ENCODE data around the gene ACACB.
A peak's percentile ranks its signal among the peaks of the same experiment; 100 is the strongest.

Gene ACACB

DNA sequence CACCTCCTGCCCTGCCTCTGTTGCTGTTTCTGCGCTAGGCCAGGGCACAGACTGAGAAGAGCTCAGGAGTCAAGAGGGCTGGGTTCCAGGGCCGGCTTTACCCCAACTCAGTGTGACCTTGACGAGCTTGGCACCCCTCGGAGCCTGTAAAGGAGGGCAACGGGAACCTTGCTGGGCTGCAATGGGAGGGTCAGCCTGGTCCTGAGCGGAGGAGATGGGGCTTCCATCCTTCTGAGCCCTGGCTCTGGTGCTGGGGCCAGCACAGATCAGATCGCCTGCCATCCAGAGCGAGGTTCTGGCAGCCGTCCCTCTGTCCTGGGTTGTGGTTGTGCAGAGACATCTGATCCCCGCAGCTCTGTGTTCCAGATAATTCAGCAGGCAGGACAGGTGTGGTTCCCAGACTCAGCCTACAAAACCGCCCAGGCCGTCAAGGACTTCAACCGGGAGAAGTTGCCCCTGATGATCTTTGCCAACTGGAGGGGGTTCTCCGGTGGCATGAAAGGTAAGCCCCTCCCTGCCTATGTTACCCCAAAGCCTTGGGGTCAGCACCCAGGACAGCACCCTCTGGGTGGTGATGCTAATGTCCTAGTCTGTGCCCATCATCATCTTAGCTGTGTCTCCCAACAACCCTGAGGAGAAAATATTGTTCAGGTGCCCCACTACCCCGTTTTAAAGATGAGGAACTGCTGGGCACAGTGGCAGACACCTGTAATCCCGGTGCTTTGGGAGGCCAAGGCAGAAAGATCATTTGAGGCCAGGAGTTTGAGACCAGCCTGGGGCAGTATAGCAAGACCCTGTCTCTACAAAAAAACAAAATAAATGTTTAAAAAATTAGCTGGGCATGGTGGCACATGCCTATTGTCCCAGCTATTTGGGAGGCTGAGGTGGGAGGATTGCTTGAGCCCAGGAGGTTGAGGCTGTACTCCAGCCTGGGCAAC, 142.5 kb downstream of the ACACB start:
- no peak for DNase-seq

DNA sequence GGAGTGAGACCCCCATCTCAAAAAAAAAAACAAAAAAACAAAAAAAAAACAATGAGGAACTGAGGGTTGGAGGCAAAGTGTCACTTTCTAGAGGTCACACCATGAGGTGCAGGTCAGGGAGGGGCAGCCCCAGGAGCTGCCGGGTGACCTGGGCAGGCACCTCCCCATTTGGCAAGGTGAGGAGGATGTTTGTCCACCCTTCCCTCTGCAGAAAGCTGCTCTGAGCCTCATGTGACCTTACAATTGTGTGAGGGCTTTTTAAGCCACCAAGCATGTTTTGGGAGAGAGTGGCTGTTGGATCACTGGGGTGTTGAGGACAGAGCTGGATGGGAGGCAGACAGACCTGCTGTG, 143.1 kb downstream of the ACACB start:
- DNase-seq = no peak

DNA sequence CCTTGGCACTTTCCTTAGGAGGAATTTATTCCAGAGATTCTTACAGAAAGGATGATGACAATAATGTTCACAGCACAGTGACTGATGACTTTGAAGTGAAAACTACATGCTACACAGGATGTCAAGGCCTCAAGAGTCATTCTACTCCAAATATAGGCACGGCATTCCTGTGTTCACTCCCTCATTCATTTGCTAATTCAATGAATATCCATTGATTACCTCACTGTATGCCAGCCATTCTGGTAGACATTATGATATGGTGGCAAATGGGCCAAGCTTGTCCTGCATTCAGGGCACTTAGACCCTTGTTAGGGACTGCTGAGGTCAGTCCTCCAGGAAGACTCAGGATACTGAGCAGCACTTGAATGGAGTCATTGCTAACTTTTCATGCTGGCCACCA, 144.7 kb downstream of the ACACB start:
- DNase-seq = no peak

DNA sequence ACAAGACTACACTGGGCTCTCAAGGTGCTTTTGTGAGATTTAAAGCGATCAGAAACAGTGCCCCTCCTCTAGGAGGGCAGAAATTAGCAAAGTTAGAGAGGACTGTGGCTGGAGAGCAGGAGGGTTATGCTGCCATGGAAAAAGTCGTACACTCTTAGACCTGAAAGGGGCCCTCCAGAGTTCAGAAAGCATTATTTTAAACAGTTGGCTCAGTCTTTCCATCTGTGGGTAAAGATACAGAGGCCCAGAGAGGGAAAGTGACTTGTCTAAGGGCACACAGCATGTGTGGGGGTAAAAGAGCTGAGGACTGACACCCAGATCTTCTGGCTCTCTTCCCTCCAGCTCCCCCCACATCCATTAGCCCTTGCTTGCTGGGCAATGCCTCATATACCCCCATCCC, 145.6 kb downstream of the ACACB start:
- no peak for DNase-seq

DNA sequence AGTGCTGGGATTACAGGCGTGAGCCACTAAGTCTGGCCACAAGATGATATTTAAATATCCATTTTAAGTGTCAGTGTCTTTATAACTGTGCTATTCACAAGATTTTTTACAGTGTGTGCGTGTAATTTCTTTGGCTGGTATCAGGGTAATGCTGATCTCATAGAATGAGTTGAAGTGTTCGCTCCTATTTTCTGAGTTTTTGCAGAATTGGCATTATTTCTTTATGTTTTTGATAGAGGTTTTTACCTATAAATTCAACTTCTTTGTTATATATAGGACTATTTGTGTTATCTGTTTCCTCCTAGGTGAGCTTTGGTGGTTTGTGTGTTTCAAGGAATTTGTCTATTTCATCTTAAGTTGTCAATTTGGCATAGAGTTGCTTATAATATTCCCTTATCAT, 147.1 kb downstream of the ACACB start:
- no peak for DNase-seq

DNA sequence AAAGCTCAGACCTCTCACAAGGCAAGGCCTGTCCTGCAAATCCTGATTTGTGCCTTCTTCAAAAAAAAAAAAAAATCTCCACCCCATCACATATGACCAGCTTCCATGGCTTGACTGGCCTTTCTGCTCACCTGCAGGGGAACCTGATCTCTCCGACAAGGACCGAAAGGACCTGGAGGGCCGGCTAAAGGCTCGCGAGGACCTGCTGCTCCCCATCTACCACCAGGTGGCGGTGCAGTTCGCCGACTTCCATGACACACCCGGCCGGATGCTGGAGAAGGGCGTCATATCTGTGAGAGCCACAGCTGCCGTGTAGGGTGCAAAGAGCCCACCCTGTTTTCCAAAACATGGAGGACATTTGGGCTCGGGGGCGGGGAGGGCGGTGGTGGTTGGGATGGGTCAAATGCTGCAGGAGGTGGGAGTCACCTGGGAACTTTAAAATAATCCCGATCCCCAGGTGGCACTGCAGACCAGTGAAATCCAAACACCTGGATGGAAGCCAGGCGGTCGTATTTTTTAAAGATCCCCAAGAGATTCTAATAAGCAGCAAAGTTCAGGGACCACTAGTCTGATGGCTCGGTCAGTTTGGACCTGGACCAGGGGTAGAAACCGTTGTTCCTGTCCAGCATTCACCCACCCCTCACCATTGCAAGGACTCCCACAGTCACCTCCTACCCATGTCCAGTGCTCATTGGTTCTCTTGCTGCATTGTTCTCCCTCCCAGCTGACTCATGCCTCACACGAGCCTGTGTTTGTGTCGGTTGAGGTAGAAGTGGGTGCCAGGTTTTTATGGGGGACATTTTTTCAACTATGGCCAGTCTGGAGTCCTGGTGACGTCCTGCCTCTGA, 147.9 kb downstream of the ACACB start:
- DNase-seq = peak; percentile 22

DNA sequence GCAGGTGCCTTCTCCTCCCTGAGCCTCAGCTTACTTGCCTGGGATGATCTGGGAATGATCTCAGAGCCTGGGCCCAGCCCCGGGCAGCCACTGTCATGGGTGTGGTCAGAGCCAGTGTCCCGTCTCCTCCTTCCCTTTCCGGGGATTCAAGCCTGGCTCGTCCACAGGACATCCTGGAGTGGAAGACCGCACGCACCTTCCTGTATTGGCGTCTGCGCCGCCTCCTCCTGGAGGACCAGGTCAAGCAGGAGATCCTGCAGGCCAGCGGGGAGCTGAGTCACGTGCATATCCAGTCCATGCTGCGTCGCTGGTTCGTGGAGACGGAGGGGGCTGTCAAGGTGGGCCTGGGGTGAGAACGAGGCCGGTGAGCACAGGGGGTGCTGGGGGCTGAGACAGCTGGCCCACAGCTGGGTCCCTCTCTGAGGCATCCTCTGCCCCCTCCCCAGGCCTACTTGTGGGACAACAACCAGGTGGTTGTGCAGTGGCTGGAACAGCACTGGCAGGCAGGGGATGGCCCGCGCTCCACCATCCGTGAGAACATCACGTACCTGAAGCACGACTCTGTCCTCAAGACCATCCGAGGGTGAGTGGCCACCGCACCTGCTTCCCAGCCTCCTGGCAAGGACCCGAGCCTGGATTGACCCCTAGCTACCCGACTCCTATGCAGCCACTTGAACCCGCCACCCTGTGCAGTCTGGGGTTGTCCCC, 148.7 kb downstream of the ACACB start:
- no peak for DNase-seq

DNA sequence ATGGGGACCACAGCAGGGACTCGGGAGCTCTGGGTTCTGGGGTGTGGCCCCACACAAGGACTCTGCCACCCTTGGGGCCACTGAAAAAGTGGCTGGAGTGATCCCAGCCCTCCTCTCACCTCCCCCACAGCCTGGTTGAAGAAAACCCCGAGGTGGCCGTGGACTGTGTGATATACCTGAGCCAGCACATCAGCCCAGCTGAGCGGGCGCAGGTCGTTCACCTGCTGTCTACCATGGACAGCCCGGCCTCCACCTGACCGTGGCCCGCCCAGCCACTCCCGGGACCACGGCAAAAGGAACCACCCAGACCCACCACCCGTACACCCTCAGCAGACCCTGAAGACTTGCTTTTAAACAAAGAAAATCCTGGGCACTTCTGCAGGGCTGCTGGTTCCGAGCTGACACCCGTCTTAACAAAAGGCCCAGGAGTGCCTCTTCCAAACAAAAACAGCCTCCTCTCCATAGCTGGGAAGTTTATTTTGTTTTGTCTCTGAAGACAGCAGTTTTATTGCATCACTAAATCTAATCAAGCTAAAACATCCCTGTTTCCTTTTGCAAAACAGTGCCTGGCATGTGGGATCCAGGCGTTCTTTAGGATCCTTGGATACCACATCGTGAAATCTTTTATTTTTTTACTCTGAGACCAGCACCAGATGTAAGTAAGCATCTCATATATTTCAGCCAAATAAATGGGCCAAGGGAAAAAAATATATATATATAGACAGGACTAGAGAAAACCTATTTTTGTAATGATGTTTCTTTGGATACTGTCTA, 149.9 kb downstream of the ACACB start:
- DNase-seq = no peak

DNA sequence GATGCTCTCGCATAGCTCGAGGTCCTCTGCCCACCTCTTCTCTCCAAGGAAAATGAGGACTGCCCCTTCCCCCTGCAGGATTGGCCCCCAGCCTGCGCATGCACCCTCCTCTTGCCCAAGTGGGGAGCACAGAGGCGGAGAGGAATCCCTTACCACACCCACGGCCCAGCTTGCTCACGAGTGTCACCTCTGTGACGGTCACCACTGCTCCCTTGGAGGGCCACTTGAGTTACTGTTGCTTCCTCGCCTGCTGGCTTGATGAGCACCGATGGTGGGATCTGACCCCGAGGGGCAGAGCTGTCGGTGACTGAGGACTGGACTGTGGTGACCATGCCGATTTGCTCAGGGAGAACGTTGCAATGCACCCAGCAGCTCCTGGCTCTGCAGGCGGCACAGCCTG, 151.0 kb downstream of the ACACB start:
- DNase-seq = no peak

DNA sequence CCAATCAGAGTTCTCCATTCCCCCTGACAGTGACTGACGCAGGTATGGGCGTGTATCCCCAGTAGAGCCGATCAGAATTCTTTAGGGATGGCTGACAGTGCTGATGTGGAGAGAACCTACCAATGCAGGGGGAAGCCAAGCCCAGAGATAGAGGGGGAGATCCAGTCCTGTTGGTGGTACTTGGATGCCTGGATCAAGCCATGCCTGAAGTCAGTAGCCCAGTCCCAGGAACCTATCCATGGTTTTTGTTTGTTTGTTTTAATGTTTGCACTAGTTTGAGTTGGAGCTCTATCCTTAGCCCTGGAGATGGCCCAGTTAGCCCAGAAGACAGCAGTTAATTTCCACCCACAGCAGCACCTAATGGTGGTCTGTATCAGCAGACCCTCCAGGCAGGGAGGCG, 152.5 kb downstream of the ACACB start:
- DNase-seq = no peak

DNA sequence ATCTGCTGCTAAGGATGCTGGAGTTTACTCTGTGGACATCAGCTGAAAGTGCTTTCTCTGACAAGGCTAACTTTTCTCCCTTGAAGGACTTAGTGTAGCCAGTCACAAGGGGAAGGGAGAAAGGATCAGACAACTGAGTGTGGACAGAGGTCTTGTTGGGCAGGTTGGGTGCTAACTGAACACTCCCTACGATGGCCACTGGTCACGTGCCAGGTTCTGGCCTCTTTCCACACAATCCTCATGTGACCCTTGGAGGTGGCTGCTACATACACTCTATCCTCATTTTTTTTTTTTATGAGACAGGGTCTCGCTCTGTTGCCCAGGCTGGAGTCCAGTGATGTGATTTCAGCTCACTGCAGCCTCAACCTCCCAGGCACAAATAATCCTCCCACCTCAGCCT, 153.0 kb downstream of the ACACB start:
- no peak for DNase-seq

DNA sequence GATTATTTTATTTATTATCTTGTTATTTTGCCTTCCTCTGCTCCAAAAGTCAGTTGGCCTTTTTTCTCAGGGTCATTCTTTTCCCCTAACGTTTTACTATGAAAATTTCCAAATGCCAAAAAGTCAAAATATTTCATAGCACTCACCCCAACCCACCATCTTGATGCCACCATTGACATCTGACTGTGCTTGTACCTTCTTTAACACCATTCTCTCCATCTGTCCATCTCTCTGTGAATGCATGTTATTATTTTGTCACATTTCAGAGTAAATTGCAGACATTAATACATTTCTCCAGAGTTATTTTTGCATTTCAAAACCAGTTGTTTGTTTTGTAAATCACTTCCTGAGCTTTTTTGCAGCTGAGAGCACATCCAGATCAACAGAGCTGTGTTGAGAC, 154.1 kb downstream of the ACACB start:
- no peak for DNase-seq

DNA sequence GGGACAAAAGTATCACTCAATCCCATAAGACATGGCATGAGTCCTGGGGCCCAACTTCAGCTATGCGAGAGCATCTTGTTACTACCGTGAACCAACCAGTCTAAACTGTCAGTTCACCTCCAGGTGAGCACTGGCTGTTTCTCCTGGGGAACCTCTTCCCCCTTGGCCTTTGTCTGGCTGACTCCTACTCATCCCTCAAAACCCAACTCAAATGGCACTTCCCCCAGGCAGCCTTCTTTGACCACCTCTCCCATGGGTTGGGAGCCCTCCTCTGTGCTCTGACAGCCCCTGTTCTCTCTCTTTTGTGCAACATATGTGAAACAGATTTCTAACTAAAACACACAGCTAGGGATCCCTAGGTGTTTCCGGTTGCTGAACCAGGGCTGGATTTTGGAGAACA, 155.0 kb downstream of the ACACB start:
- DNase-seq = no peak

DNA sequence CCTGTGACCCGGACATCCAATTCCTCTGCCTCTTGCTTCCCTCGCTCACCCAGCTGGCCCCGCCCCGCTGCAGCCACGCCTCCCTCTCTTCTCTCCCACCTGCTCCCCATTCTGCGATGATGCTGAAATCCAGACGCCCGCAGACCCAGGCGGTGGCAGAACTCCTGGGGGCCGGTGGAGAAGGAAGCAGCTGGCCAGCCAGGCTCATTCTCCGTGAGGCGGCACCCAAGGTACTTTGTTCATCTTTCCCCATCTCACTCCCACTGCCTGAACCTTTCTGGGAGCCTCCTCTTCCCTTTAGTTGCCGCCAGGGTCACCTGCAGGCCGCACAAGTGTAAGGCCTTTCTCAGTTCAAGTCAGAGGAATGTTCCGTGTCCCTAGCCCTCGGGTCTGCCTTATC, 157.0 kb downstream of the ACACB start:
- DNase-seq = no peak

DNA sequence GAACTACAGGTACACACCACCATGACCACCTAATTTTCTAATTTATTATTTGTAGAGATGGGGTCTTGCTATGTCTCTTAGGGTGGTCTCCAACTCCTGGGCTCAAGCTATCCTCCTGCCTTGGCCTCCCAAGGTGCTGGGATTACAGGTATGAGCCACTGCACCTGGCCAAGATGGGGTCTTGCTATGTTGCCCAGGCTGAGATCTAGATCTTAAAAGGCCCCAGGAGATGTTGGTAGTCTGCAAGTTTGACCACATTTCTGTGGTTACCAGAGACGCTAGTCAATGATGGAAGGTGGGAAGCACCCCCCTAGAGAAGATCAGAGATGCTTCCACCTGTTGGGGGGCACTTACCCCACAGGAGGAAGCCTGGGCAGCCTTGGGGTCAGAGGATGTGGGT, 158.0 kb downstream of the ACACB start:
- DNase-seq = no peak

DNA sequence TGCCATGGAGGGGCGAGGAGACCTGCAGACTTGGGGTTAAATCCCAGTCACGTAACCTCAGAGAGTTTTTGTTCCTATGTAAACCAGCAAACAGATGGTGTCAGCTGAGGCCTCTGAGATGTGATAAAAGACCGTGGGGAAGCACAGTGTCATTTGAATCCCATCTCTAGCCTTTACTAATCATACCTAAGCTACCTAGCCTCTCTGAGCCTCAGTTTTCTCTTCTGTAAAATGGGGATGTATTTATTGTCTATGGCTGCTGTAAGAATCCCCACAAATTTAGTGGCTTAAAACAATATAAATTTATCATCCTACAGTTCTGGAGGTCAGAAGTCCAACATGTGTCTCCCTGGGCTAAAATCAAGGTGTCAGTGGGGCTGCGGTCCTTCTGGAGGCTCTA, 158.8 kb downstream of the ACACB start:
- DNase-seq = no peak

DNA sequence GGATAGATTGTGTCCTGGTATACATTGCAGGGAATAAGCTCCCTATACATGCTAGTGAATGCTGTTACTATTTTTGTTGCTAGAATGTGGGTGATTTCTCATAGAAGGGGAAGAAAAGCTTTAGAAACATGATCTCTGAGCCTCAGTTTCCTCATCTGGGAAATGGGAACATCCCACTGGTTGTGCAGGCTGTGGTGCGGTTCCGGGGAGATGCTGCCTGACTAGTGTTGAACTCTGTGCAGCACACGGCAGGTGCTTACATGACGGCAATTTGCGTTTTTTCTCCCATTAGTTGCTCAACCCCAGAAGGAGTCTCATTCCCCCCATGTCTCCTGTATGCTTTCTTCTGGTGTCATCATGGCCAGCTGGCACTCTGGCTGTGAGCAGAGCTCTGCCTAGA, 159.8 kb downstream of the ACACB start:
- no peak for DNase-seq

DNA sequence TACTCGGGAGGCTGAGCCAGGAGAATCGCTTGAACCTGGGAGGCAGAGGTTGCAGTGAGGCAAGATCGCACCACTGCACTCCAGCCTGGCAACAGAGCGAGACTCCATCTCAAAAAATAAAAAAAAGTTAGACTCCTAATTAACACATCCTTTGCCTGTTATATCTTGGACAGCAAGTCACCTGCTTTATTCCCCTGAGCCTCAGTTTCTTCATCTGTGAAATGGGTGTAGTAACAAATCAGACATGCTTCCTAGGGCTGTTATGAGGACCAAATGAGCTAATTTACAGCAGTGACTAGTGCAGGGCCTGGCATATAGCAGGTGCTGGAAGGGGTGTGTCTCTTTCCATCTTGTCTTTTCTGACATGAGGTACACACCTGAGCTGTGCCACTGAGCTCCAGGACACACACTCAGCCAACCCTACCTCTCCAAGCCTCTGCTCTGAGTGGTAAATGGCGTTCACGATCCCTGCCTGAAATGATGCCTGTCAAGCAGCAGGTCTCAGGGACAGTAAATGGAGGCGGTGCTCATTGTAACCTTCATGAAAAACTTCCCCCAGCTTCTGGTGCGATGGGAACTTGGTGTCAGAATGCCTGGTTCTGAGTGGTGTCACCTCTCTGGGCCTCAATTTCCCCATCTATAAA, 161.0 kb downstream of the ACACB start:
- DNase-seq = no peak

DNA sequence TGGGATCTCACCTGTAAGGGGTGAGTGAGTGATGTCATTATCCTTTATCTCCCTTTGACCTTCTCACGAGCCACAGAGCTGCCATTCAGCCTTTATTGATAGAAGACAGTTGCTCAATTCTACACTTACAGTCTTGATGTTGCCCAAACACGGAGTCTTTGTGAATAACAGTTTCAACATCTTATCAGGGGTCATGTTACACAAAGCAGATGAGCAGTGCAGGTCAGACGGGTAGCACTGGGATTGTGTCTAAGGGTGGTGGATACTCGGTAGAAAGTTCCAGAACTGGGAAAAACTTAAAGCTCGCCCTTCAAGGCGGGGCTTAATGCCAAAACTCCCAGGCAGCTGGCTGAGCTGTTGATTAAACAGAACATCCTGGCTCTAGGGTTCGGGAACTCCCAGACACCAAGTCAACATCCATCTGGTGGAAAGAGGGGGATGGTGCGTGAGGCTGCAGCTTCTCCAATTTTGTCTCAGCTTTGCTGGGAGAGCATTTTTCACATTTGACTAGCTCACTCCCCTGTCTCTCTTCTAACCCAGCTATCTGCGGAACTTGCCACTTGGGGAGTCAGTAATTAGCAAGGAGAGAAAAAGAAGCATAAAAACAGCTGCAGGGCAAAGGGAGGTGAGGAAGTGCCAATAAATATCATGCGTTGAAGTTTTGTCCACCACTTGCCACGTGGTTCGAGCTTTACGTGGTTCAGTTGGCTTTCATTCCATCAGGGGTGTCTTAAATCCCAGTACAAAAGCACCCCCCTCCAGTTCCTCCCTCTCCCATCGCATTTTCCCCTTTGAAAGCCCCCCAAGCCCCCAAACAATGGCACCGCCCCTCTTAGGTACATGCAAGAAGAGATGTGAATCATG, 161.7 kb downstream of the ACACB start:
- peak; percentile 25 for DNase-seq

DNA sequence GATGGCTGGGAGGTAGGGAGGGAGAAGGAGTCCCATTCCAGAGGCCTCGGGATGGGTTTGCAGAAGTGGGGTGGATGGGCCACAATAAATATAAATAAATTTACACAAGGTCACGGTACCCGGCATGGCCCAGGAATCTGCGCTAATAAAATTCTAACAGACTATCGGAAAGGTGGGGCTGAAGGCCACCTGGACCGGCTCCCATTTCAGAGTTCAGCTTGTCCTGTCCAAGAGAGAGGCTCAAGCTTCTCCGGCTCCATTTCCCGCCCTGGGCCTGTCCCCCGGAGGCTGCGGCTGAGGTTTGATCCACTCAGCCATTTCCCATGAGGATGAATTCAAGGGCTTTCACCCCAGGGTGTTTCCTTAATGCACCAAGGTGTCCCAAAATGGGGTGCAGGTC, 162.5 kb downstream of the ACACB start:
- no peak for DNase-seq

DNA sequence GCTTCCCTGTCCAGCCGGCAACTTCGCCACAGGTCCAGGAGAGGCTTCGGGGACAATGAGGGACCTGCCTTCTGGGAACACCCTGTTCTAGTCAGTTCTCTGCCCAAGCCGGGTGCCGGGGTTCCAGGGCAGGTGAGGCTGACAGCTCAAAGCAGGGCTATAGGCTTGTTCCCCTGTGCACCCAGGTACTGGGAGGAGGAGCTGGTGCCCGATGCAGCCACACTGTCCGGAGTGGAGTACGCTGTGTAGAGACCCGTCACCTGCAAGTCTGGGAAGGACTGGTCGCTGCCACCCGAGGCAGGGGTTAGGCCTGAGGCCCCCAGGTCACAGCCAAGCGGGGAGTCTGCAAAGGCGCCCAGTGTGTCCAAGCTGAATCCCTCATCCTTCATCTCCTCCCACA, 163.1 kb downstream of the ACACB start:
- no peak for DNase-seq
